Testis (tissue), 3 donors: ENCODE results near the gene SPSB4. TPM values are rescaled to one million over a fixed set of nuclear protein-coding genes. Genes with fewer than 3 reads are reported as not detected.

ENCODE experiments used
- DNase-seq: peaks from one replicate; pipeline ENCODE4 v3.0.0-alpha.2; 2019
- H3K27ac ChIP-seq, 2 donors: fragments of 200-600 bp; sonication (generic); one replicate each; pipeline ENCODE4 v1.5.1; 2019
- H3K27me3 ChIP-seq: fragments of 200-600 bp; sonication (generic); one replicate; pipeline ENCODE4 v1.5.1; 2019
- H3K36me3 ChIP-seq: fragments of 200-600 bp; sonication (generic); one replicate; pipeline ENCODE4 v1.5.1; 2017; ENCODE audit warnings: low read depth; ENCODE audit errors: missing control alignments
- H3K4me1 ChIP-seq: fragments of 200-600 bp; sonication (generic); one replicate; pipeline ENCODE4 v1.5.1; 2019
- H3K4me3 ChIP-seq, 2 donors: fragments of 200-600 bp; sonication (generic); one replicate each; pipeline ENCODE4 v1.5.1; 2017 to 2019
- H3K9me3 ChIP-seq: fragments of 200-600 bp; sonication (generic); one replicate; pipeline ENCODE4 v1.5.1; 2017
- POLR2A ChIP-seq: fragments of 450-650 bp; IDR thresholded peaks from one replicate; pipeline ENCODE4 v1.6.1; 2017; ENCODE audit warnings: antibody characterized with exemption, mild to moderate bottlenecking, moderate library complexity
- WGBS, 2 donors: methylation state at CpG; one replicate each; pipeline ENCODE4 v1.1.5; 2018; 5-methylcytosine and 5-hydroxymethylcytosine counted together
- intact Hi-C: fragments of 100-400 bp; cut with DNase I; formaldehyde crosslinking; loops from one replicate; pipeline ENCODE4 v1.15.1; 2023; ENCODE audit warnings: low total_unique reads
- polyA plus RNA-seq: library from polyadenylated mRNA; stranded (reverse); fragments of 350-450 nt; fragmentation: Illumina TruSeq; extraction: RNeasy Lipid Tissue Mini Kit (QIAGEN cat#74804); gene quantifications from one replicate; pipeline ENCODE4 v1.2.3, GENCODE V29; 2014; ENCODE audit warnings: low read depth, low replicate concordance; ENCODE audit not compliant: insufficient read depth
- total RNA-seq, 2 donors: library from RNA; depleted of rRNA; stranded (reverse); fragments of >200 nt; gene quantifications; one replicate each; pipeline ENCODE4 v1.2.3, GENCODE V29; 2016
- TF ChIP-seq, protein P1 (sequence below), 3 experiments: fragments of 450-650 bp in 2 of 3; fragments of 200-600 bp in 1 of 3; sonication (generic) in 1 of 3; IDR thresholded peaks; one replicate each; pipeline ENCODE4 v1.5.1; 2016 to 2019; ENCODE audit warnings: antibody characterized with exemption in 3 of 3, mild to moderate bottlenecking in 2 of 3, moderate library complexity in 1 of 3

SPSB4 gene
- total and polyA plus RNA-seq, 3 donors from 2014 or later = 7.4 to 34.5 (median 10.8) TPM

DNA sequence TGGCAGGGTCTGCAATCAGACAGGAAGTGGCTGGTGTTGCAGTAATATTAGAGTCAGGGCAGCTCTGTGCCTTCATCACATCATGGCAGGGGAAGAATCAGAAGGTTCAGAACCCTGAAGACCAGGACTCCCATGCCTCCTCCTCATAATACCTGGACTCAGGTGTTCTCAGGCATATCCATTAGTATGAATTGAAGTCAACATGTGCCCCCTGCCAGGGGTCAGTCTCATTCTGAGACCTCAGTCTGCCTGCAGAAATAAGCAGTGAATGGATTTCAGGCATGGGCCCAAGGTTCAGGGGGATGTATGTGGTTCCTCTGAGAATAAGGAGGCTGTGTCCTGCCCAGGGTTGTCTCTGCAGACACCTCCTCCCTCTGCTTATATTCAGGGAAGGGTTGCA, 74.2 kb downstream of the SPSB4 start:
- Histone ChIP-seq H3K4me1 (no peaks in the 10 kb centered on the region), H3K9me3 (no peaks in the 10 kb centered on the region), H3K27ac (no peak overlapping the region), H3K27me3 (no peaks in the 10 kb centered on the region), H3K4me3 (no peak overlapping the region), H3K36me3 (no peaks in the 10 kb centered on the region)
- intact Hi-C loops = no loop called here
- no peak for TF ChIP-seq POLR2A
- TF ChIP-seq, protein P1, sequence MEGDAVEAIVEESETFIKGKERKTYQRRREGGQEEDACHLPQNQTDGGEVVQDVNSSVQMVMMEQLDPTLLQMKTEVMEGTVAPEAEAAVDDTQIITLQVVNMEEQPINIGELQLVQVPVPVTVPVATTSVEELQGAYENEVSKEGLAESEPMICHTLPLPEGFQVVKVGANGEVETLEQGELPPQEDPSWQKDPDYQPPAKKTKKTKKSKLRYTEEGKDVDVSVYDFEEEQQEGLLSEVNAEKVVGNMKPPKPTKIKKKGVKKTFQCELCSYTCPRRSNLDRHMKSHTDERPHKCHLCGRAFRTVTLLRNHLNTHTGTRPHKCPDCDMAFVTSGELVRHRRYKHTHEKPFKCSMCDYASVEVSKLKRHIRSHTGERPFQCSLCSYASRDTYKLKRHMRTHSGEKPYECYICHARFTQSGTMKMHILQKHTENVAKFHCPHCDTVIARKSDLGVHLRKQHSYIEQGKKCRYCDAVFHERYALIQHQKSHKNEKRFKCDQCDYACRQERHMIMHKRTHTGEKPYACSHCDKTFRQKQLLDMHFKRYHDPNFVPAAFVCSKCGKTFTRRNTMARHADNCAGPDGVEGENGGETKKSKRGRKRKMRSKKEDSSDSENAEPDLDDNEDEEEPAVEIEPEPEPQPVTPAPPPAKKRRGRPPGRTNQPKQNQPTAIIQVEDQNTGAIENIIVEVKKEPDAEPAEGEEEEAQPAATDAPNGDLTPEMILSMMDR (IDR thresholded peaks at IDR 0.05) = no peak
- DNase-seq = no peak

DNA sequence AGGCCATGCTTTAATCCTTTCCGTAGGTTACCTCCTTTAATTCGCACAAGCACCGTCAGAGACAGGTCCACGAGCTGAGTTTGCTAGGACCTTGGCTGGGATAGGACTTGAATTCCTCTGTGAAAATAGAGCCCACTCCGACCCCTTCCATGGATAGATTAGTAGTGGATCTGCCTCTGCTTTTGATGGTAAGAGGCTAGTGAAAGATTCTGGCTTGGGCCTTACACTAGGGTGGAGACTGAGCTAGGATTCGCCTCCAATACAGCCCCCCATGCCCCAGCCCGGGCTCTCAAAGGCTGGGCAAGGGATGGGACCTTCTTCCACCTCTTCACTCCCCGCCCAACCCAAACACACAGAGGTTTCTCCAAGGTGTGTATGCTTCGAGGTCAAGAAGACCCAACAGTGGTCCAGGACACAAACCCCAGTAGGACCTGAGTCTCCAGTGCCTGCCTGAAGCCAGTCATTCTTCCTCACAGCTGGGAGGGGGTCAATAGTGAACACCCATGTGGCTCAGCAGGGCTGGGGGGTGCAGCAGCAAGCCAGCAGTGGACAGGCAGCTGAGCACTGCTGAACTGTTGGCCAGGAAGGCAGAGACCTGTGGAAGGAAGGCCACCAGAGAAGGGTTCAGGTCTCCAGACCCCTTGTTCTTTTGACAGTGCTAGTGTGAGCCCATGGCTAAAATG, 75.7 kb downstream of the SPSB4 start:
- intact Hi-C loops = no loop called here
- no peak for DNase-seq
- H3K27me3 ChIP-seq = no peaks in the 10 kb centered on the region

DNA sequence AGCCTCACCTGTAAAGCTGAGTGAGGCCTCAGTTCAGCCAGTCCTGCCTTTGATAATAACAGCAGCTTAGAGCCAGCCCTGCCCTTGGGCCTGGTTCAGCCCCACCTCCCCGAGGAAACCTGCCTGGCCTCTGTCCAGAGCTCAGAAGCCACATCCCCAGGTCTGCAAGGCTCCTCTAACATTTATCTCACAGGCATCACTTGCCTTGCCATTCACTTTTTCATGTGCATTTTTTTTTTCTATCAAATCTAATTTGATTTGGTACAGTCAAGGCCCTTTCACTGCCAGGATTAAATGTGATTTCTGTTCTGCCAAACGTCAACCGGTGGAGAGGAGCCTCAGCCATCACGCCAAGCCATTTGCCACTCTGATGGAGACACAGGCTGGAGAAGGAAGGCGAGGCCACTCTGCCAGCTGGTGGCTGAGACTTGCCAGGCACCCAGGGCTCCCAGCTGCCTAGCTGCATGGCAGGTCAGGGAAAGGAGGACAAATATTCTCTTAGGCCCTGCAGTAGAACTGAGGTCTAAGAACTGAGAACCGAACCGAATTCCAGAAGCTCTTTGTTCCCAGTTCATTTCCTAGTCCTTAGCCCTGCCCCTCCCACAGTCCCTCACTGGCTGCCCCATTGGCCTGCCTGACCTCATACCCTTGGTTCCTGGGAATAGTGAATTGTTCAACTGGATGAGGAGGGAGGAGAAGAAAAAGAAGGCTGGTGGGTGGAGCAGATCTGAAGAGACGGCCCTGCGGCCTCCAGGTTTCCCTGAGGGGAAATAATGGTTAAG, 76.4 kb downstream of the SPSB4 start:
- no peak for DNase-seq
- no peaks in the 10 kb centered on the region for H3K27me3 ChIP-seq
- intact Hi-C loops = no loop called here
- H3K4me1 ChIP-seq = no peaks in the 10 kb centered on the region
- H3K4me3 ChIP-seq = no peak overlapping the region
- H3K27ac ChIP-seq = no peak overlapping the region
- H3K36me3 ChIP-seq = no peaks in the 10 kb centered on the region
- TF ChIP-seq, protein P1 (IDR thresholded peaks at IDR 0.05) = no peak
- TF ChIP-seq POLR2A = no peak
- H3K9me3 ChIP-seq = no peaks in the 10 kb centered on the region
- WGBS, 2 donors = 86 to 89% methylated on average over 9 of the region's 9 CpGs

More for the DNA sequence above, 75.7 kb downstream of the SPSB4 start:
- Histone ChIP-seq H3K27ac (no peak overlapping the region), H3K9me3 (no peaks in the 10 kb centered on the region), H3K36me3 (no peaks in the 10 kb centered on the region), H3K4me3 (no peak overlapping the region), H3K4me1 (no peaks in the 10 kb centered on the region)
- 94 to 97% methylated on average over 8 to 9 of the region's 9 CpGs for WGBS, 2 donors
- TF ChIP-seq, protein P1 (IDR thresholded peaks at IDR 0.05) = no peak
- TF ChIP-seq POLR2A = no peak

DNA sequence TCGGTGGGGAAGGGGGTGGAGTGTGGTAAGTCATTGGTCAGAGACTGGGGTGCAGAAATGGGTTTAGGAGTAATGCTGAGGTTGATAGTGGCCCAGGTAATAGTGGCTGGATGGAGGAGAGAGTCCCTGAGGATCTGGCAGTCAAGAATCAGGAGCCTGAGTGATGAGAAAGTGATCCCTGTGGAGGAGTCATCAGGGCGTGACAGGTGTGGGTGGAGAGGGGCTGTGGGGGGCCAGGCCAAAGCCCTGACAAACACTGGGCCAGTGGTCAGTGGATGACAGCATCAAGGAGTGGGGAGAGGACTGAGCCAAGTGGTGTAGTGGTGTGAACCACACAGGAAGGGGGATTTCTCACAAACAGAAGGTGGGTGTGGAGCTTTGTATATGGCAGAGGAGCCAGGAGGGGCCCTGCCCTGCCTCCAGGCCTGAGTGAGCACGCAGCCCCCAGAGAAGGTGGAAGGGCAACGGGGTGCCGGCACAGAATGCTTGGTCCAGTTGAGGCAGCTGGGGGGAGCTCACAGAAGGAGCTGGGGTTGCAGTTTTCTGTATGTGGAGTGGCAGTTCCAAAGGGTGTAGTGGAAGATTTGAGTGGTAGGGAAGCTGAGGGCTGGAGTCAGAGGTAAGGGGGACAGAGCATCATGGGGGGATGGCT, 77.1 kb downstream of the SPSB4 start:
- DNase-seq = no peak
- TF ChIP-seq, protein P1 (IDR thresholded peaks at IDR 0.05) = no peak
- TF ChIP-seq POLR2A = no peak
- no peaks in the 10 kb centered on the region for H3K9me3 ChIP-seq
- intact Hi-C loops = no loop called here
- no peak overlapping the region for H3K27ac ChIP-seq
- 94 to 97% methylated on average over 5 of the region's 5 CpGs for WGBS, 2 donors
- no peaks in the 10 kb centered on the region for H3K27me3 ChIP-seq
- H3K36me3 ChIP-seq = no peaks in the 10 kb centered on the region
- no peak overlapping the region for H3K4me3 ChIP-seq
- H3K4me1 ChIP-seq = no peaks in the 10 kb centered on the region
